HG03196 (cell line): ENCODE data around the gene PDE4D.
"Not testable (repeated sequence)": the region's sequence is repeated elsewhere in the genome, so short reads cannot be mapped to it uniquely, and the experiment has no call there.

Experiments
- ATAC-seq: cut with Tn5 transposase; IDR thresholded peaks from one replicate; pipeline ENCODE4 v1.9.1; 2021; ENCODE audit not compliant: unreplicated experiment

PDE4D gene

GRCh38 chr5:59618644-59619043, 274.9 kb downstream of the PDE4D start:
- ATAC-seq, result no peak

GRCh38 chr5:59617186-59617771, 276.2 kb downstream of the PDE4D start:
- no peak for ATAC-seq

- ATAC-seq, result no peak
Observed at GRCh38 chr5:59616413-59616812, 277.1 kb downstream of the PDE4D start.

GRCh38 chr5:59615272-59615671, 278.3 kb downstream of the PDE4D start:
- ATAC-seq, result no peak

- no peak for ATAC-seq
Observed at GRCh38 chr5:59609501-59610265, 283.8 kb downstream of the PDE4D start.

GRCh38 chr5:59608745-59609144, 284.8 kb downstream of the PDE4D start:
- no peak for ATAC-seq

GRCh38 chr5:59607138-59607765, 286.3 kb downstream of the PDE4D start:
- no peak for ATAC-seq

GRCh38 chr5:59605915-59606314, 287.6 kb downstream of the PDE4D start:
- no peak for ATAC-seq

- no peak for ATAC-seq
Observed at GRCh38 chr5:59604111-59604510, 289.4 kb downstream of the PDE4D start.

- ATAC-seq, result no peak
Observed at GRCh38 chr5:59600998-59601397, 292.5 kb downstream of the PDE4D start.

- ATAC-seq, result no peak
Observed at GRCh38 chr5:59600153-59600552, 293.4 kb downstream of the PDE4D start.

GRCh38 chr5:59599729-59600128, 293.8 kb downstream of the PDE4D start:
- no peak for ATAC-seq

- ATAC-seq, result no peak
Observed at GRCh38 chr5:59598547-59598874, 295.0 kb downstream of the PDE4D start.

GRCh38 chr5:59597690-59598546, 295.6 kb downstream of the PDE4D start:
- ATAC-seq, result no peak

- ATAC-seq, result no peak
Observed at GRCh38 chr5:59596586-59597350, 296.8 kb downstream of the PDE4D start.

- ATAC-seq, result not testable (repeated sequence)
Observed at GRCh38 chr5:59594118-59594517, 299.4 kb downstream of the PDE4D start.

GRCh38 chr5:59593439-59594007, 300.0 kb downstream of the PDE4D start:
- ATAC-seq, result no peak

GRCh38 chr5:59592101-59592500, 301.4 kb downstream of the PDE4D start:
- ATAC-seq, result no peak

GRCh38 chr5:59591162-59591561, 302.4 kb downstream of the PDE4D start:
- ATAC-seq, result peak; percentile 84

- no peak for ATAC-seq
Observed at GRCh38 chr5:59588922-59589321, 304.6 kb downstream of the PDE4D start.
